Adipocyte (in vitro differentiated cells): Measurements from ENCODE around the gene SLAMF1.

Experiments used
- DNase-seq: peaks from one replicate; pipeline ENCODE4 v3.0.0-alpha.2; 2015; ENCODE audit warnings: low read depth
- H3K27me3 ChIP-seq: replicated peaks from 2 replicates; pipeline ENCODE4 v1.7.0; 2013; ENCODE audit warnings: mild to moderate bottlenecking, low read length, moderate library complexity; ENCODE audit not compliant: control insufficient read depth, insufficient read depth
- H3K36me3 ChIP-seq: 2 replicates; pipeline ENCODE4 v1.7.0; 2013; ENCODE audit warnings: low read length, mild to moderate bottlenecking, moderate library complexity; ENCODE audit not compliant: control insufficient read depth, insufficient read depth, severe bottlenecking
- H3K4me1 ChIP-seq: 2 replicates; pipeline ENCODE4 v1.7.0; 2013; ENCODE audit warnings: mild to moderate bottlenecking, low read length, moderate library complexity; ENCODE audit not compliant: control insufficient read depth, insufficient read depth
- H3K4me3 ChIP-seq: 2 replicates; pipeline ENCODE4 v1.7.0; 2013; ENCODE audit warnings: mild to moderate bottlenecking, low read length, moderate library complexity
- H3K9ac ChIP-seq: 2 replicates; pipeline ENCODE4 v1.7.0; 2013; ENCODE audit warnings: mild to moderate bottlenecking, low read length, moderate library complexity
- H3K9me3 ChIP-seq: 2 replicates; pipeline ENCODE4 v1.7.0; 2013; ENCODE audit warnings: mild to moderate bottlenecking, low read length, moderate library complexity; ENCODE audit not compliant: control insufficient read depth

The SLAMF1 gene

GRCh38 chr1:160637821-160638539, 8.9 kb downstream of the SLAMF1 start:
- Histone ChIP-seq H3K27me3 (peaks cover 3% of the 10 kb centered on the region), H3K4me1 (no peaks in the 10 kb centered on the region), H3K4me3 (no peak overlapping the region), H3K36me3 (no peaks in the 10 kb centered on the region), H3K9ac (no peak overlapping the region), H3K9me3 (no peaks in the 10 kb centered on the region)
- DNase-seq, result no peak

- H3K27me3 ChIP-seq, result peaks cover 6% of the 10 kb centered on the region
- H3K4me1 ChIP-seq, result no peaks in the 10 kb centered on the region
- H3K9ac ChIP-seq, result no peak overlapping the region
- no peaks in the 10 kb centered on the region for H3K36me3 ChIP-seq
- no peak overlapping the region for H3K4me3 ChIP-seq
- H3K9me3 ChIP-seq, result no peaks in the 10 kb centered on the region
- no peak for DNase-seq
Observed at GRCh38 chr1:160637065-160637464, 9.8 kb downstream of the SLAMF1 start.

GRCh38 chr1:160636547-160636946, 10.3 kb downstream of the SLAMF1 start:
- DNase-seq, result no peak
- Histone ChIP-seq H3K36me3 (no peaks in the 10 kb centered on the region), H3K4me3 (no peak overlapping the region), H3K27me3 (peaks cover 6% of the 10 kb centered on the region), H3K9me3 (no peaks in the 10 kb centered on the region), H3K4me1 (no peaks in the 10 kb centered on the region), H3K9ac (no peak overlapping the region)

- H3K27me3 ChIP-seq, result peaks cover 6% of the 10 kb centered on the region
- no peak overlapping the region for H3K9ac ChIP-seq
- DNase-seq, result no peak
- H3K4me3 ChIP-seq, result no peak overlapping the region
- no peaks in the 10 kb centered on the region for H3K4me1 ChIP-seq
- no peaks in the 10 kb centered on the region for H3K9me3 ChIP-seq
- no peaks in the 10 kb centered on the region for H3K36me3 ChIP-seq
Observed at GRCh38 chr1:160636076-160636475, 10.8 kb downstream of the SLAMF1 start.

- Histone ChIP-seq H3K9me3 (no peaks in the 10 kb centered on the region), H3K36me3 (no peaks in the 10 kb centered on the region), H3K27me3 (peaks cover 6% of the 10 kb centered on the region)
Observed at GRCh38 chr1:160634543-160635491, 12.0 kb downstream of the SLAMF1 start.

GRCh38 chr1:160633330-160633903, 13.4 kb downstream of the SLAMF1 start:
- Histone ChIP-seq H3K4me3 (no peak overlapping the region), H3K9ac (no peak overlapping the region), H3K27me3 (peaks cover 3% of the 10 kb centered on the region), H3K9me3 (no peaks in the 10 kb centered on the region), H3K36me3 (no peaks in the 10 kb centered on the region), H3K4me1 (no peaks in the 10 kb centered on the region)
- DNase-seq, result no peak

More at GRCh38 chr1:160634543-160635491, 12.0 kb downstream of the SLAMF1 start:
- Histone ChIP-seq H3K9ac (no peak overlapping the region), H3K4me3 (no peak overlapping the region), H3K4me1 (no peaks in the 10 kb centered on the region)
- no peak for DNase-seq

- no peak overlapping the region for H3K9ac ChIP-seq
- no peak for DNase-seq
- H3K4me1 ChIP-seq, result no peaks in the 10 kb centered on the region
- H3K36me3 ChIP-seq, result no peaks in the 10 kb centered on the region
- no peak overlapping the region for H3K4me3 ChIP-seq
- peaks cover 3% of the 10 kb centered on the region for H3K27me3 ChIP-seq
- H3K9me3 ChIP-seq, result no peaks in the 10 kb centered on the region
Observed at GRCh38 chr1:160631983-160632625, 14.7 kb downstream of the SLAMF1 start.

- no peak for DNase-seq
- Histone ChIP-seq H3K9me3 (no peaks in the 10 kb centered on the region), H3K4me3 (no peak overlapping the region), H3K36me3 (no peaks in the 10 kb centered on the region), H3K9ac (no peak overlapping the region), H3K27me3 (peaks cover 3% of the 10 kb centered on the region), H3K4me1 (no peaks in the 10 kb centered on the region)
Observed at GRCh38 chr1:160630523-160631451, 16.1 kb downstream of the SLAMF1 start.

GRCh38 chr1:160629286-160630210, 17.3 kb downstream of the SLAMF1 start:
- H3K36me3 ChIP-seq, result no peaks in the 10 kb centered on the region
- H3K4me3 ChIP-seq, result no peak overlapping the region
- DNase-seq, result no peak
- H3K9ac ChIP-seq, result no peak overlapping the region
- no peaks in the 10 kb centered on the region for H3K4me1 ChIP-seq
- peaks cover 3% of the 10 kb centered on the region for H3K27me3 ChIP-seq
- H3K9me3 ChIP-seq, result no peaks in the 10 kb centered on the region
